Kidney epithelial cell (primary cell): ENCODE data around the gene USP15. TPM values are rescaled to one million over a fixed set of nuclear protein-coding genes. Genes with fewer than 3 reads are reported as not detected.

Source experiments
- DNase-seq: peaks from one replicate; pipeline ENCODE4 v3.0.0-alpha.2; 2010; ENCODE audit warnings: low read depth
- H3K27me3 ChIP-seq: 2 replicates; pipeline ENCODE4 v1.6.0; 2011; ENCODE audit warnings: low read length; ENCODE audit not compliant: control insufficient read depth, insufficient read depth
- H3K36me3 ChIP-seq: 2 replicates; pipeline ENCODE4 v1.5.1; 2011; ENCODE audit warnings: low read length; ENCODE audit not compliant: control insufficient read depth, insufficient read depth
- H3K4me3 ChIP-seq: 2 replicates; pipeline ENCODE4 v1.5.1; 2011; ENCODE audit warnings: low read depth, mild to moderate bottlenecking, control low read depth, low read length
- total RNA-seq: library from RNA; depleted of rRNA; stranded (reverse); fragments of >200 nt; gene quantifications from 2 replicates; pipeline ENCODE4 v1.2.3, GENCODE V29; 2015
- TF ChIP-seq, protein P1 (sequence below): IDR thresholded peaks from 2 replicates; pipeline ENCODE4 v1.5.1; 2011; ENCODE audit warnings: mild to moderate bottlenecking, moderate library complexity, low read length, control low read depth, inconsistent platforms; ENCODE audit not compliant: insufficient read depth, poor library complexity, severe bottlenecking

Gene USP15
- total RNA-seq, 1 donor from 2014 or later, result 37.5 TPM

DNA sequence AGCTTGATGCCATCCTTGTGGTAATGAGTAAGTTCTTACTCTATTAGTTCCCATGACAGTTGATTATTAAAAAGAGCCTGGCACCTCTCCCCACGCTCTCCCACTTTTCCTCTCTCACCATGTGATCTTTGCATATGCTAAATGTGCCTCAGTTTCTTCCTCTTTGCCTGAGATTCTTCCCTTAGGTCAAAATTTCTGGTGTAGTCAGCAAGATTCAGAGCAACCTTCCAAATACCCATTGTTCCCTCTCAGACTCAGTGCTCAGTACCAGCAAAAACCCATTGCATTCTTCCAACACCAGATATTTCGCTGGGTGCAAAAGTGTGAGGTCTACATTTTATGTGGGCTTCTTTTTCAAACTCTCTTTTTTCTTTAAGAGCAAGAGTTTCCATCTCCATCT is 10.8 kb upstream of the USP15 start:
- TF ChIP-seq, protein P1, sequence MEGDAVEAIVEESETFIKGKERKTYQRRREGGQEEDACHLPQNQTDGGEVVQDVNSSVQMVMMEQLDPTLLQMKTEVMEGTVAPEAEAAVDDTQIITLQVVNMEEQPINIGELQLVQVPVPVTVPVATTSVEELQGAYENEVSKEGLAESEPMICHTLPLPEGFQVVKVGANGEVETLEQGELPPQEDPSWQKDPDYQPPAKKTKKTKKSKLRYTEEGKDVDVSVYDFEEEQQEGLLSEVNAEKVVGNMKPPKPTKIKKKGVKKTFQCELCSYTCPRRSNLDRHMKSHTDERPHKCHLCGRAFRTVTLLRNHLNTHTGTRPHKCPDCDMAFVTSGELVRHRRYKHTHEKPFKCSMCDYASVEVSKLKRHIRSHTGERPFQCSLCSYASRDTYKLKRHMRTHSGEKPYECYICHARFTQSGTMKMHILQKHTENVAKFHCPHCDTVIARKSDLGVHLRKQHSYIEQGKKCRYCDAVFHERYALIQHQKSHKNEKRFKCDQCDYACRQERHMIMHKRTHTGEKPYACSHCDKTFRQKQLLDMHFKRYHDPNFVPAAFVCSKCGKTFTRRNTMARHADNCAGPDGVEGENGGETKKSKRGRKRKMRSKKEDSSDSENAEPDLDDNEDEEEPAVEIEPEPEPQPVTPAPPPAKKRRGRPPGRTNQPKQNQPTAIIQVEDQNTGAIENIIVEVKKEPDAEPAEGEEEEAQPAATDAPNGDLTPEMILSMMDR, result no peak
- Histone ChIP-seq H3K4me3 (no peak overlapping the region), H3K36me3 (no peaks in the 10 kb centered on the region), H3K27me3 (no peaks in the 10 kb centered on the region)
- DNase-seq, result no peak

DNA sequence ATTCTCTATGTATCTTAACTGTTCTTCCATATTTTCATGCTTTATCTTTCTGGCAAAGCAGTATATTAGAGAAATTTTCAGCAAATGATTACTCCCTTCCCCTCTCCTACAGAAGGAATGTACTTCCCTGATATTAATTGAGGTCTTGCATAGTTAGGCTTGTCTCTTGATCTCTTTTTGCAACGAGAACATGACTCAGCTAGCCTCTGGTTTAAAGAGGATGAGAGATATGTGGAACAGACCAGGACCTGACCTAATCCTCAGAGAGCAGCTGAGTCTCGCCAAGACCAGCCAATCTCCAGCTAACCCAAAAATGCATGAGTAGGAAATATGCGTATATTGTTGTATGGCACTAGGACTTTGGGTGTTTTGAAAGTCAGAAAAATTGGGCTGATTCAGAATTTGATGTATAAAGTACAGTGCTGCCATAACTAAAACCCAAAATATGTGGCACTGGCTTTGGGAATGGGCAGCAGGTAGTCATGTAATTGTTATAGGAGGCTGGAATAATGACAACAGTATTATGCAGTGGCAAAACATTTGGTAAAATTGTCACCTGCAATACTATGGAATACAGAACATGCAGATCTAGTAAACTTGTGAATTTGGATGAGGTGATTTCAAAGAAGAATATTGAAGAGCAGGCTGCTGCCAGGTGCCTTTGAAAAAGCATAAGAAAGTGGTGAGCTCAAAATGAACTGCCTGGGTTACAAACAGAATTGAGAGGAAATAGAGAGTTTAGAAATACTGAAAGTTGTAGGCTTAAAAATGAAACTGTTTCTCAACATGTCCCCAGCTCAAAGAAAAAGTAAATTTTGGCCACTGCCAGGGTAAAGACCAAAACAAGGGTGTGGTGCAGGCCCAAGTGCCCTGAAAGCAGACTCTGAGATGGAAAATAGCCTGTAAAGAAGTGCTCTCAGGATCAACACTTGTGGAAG is 9.3 kb upstream of the USP15 start:
- no peak for DNase-seq
- Histone ChIP-seq H3K4me3 (no peak overlapping the region), H3K36me3 (no peaks in the 10 kb centered on the region), H3K27me3 (no peaks in the 10 kb centered on the region)
- TF ChIP-seq, protein P1, result no peak

DNA sequence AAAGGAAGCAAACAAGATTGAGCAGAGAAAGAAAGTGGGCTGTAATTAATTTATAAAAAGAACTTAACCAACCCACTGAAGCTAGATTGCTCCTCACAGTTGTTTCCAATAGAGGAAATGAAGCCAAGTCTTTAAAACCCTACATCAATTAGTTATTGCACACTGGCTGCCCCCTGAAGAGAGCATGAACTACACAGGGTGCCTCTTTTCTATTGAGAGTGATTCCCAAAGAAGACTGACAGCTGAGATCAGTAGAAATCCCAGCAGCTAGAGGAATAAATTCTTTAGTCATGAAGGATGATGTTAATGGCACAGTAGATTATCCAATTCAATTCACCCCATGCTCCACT is 8.6 kb upstream of the USP15 start:
- no peak for DNase-seq
- Histone ChIP-seq H3K36me3 (no peaks in the 10 kb centered on the region), H3K4me3 (no peak overlapping the region), H3K27me3 (no peaks in the 10 kb centered on the region)
- TF ChIP-seq, protein P1, result no peak

DNA sequence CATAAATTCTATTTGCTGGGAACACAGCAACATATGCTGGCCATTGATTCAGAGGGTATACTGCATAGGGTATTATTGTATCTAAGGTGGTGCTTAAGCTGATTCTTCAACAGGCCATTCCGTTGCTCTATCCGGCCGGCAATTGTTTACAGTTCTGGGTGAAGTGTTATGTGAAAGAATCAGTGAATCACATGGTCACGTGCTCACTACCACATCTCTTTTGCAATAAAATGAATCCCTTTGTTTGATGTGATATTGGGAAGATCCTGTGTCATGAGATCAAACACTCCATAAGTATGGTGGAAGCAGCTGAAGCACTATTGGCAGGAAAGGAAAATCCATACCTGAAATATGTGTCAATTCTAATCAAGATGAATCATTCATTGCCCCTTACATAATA is 7.6 kb upstream of the USP15 start:
- TF ChIP-seq, protein P1, result no peak
- Histone ChIP-seq H3K27me3 (no peaks in the 10 kb centered on the region), H3K36me3 (no peaks in the 10 kb centered on the region), H3K4me3 (no peak overlapping the region)
- DNase-seq, result no peak

DNA sequence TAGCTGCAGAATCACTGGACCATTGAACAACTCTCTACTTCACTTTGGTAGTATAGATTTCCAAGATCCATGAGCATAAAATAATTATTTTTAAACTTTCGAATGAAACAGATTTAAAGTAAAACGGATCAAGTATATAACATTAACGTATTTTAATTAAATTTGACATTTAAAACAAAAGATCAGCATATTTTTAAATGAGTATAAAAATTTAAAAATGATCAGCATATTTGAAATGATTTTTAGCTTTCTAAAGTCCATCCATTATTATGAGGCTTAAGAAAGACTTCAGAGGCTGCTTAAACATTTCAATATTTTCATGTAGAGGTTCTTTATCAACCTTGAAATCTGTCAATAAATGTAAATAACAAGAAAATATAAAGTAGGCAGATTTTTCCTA is 5.2 kb upstream of the USP15 start:
- no peak overlapping the region for H3K4me3 ChIP-seq
- no peak for DNase-seq
- H3K27me3 ChIP-seq, result no peaks in the 10 kb centered on the region
- TF ChIP-seq, protein P1, result no peak
- H3K36me3 ChIP-seq, result no peaks in the 10 kb centered on the region
